ENCODE results near the gene MAP3K7CL. TPM values are rescaled to one million over a fixed set of nuclear protein-coding genes. Genes with fewer than 3 reads are reported as not detected.

The MAP3K7CL gene
- total RNA-seq, 1 donor from 2014 or later: 67.3 TPM

DNA sequence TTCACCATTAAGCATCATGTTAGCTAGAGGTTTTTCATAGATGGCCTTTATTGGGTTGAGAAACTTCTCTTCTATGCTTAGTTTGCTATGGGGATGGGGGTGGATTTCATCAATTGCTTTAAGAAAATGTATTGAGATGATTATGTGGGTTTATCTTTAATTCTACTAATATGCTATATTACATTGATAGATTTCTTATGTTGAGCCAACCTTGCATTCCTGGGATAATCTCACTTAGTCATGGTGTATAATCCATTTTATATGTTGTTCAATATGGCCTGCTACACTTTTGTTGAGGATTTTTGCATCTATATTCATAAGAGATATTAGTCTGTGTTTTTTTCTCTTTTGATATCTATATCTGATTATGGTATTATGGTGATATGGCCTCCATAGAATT is 70.7 kb downstream of the MAP3K7CL start:
- no peaks in the 10 kb centered on the region for H3K27me3 Mint-ChIP-seq (ENCODE audit: low read depth, unreplicated experiment)
- no peak overlapping the region for H3K27ac Mint-ChIP-seq (ENCODE audit: unreplicated experiment)
- no peak overlapping the region for H3K27ac ChIP-seq (ENCODE audit: low read depth, low read length)
- no peak overlapping the region for H3K4me3 ChIP-seq (ENCODE audit: insufficient read depth, low read depth, low read length)
- H3K79me2 ChIP-seq (ENCODE audit: insufficient read depth, low read length): no peaks in the 10 kb centered on the region
- H3K4me2 ChIP-seq (ENCODE audit: low read length): no peak overlapping the region
- H2AFZ ChIP-seq (ENCODE audit: low read depth, low read length): no peak overlapping the region
- peaks cover 4% of the 10 kb centered on the region for H3K36me3 Mint-ChIP-seq (ENCODE audit: low read depth, unreplicated experiment)
- FAIRE-seq (no peak), DNase-seq (ENCODE audit: low read depth) (no peak)
- H3K27me3 ChIP-seq (ENCODE audit: insufficient read depth, low read length): no peaks in the 10 kb centered on the region
- peaks cover 9% of the 10 kb centered on the region for H3K9me3 Mint-ChIP-seq (ENCODE audit: unreplicated experiment)
- H4K20me1 ChIP-seq (ENCODE audit: insufficient read depth, low read length): no peaks in the 10 kb centered on the region
- no peak overlapping the region for H3K9ac ChIP-seq (ENCODE audit: low read length)
- peaks cover 9% of the 10 kb centered on the region for H3K4me1 Mint-ChIP-seq (ENCODE audit: low read depth, unreplicated experiment)
- H3K9me3 ChIP-seq (ENCODE audit: insufficient read depth, low read depth, low read length): no peaks in the 10 kb centered on the region
- TF ChIP-seq CTCF (IDR thresholded peaks at IDR 0.05; ENCODE audit: insufficient read depth, low read depth, low read length): no peak
- TF ChIP-seq EZH2 (IDR thresholded peaks at IDR 0.05; ENCODE audit: insufficient read depth, low read length): no peak
- H3K4me3 Mint-ChIP-seq (ENCODE audit: unreplicated experiment): no peak overlapping the region
- no peaks in the 10 kb centered on the region for H3K36me3 ChIP-seq (ENCODE audit: insufficient read depth, low read length)
- H3K4me1 ChIP-seq (ENCODE audit: insufficient read depth, low read length): peaks cover 11% of the 10 kb centered on the region

DNA sequence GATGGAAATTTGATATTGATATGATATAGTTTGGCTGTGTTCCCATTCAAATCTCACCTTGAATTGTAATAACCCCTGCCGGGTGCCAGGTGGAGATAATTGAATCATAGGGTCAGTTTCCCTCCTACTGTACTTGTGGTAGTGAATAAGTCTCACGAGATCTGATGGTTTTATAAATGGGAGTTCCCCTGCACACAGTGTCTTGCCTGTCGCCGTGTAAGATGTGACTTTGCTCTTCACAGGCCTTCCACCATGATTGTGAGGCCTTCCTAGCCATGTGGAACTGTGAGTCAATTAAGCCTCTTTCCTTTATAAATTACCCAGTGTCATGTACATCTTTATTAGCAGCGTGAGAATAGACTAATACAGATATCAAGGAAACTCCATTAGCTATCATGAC is 74.6 kb downstream of the MAP3K7CL start:
- Histone ChIP-seq H3K27me3 (ENCODE audit: insufficient read depth, low read length) (no peaks in the 10 kb centered on the region), H3K9me3 (ENCODE audit: insufficient read depth, low read depth, low read length) (no peaks in the 10 kb centered on the region), H2AFZ (ENCODE audit: low read depth, low read length) (no peak overlapping the region), H3K27ac (ENCODE audit: low read depth, low read length) (no peak overlapping the region), H3K4me1 (ENCODE audit: insufficient read depth, low read length) (peaks cover 26% of the 10 kb centered on the region), H3K79me2 (ENCODE audit: insufficient read depth, low read length) (no peaks in the 10 kb centered on the region), H4K20me1 (ENCODE audit: insufficient read depth, low read length) (no peaks in the 10 kb centered on the region), H3K4me2 (ENCODE audit: low read length) (no peak overlapping the region), H3K36me3 (ENCODE audit: insufficient read depth, low read length) (no peaks in the 10 kb centered on the region), H3K4me3 (ENCODE audit: insufficient read depth, low read depth, low read length) (no peak overlapping the region), H3K9ac (ENCODE audit: low read length) (no peak overlapping the region)
- DNase-seq (ENCODE audit: low read depth): no peak
- no peak overlapping the region for H3K4me3 Mint-ChIP-seq (ENCODE audit: unreplicated experiment)
- H3K36me3 Mint-ChIP-seq (ENCODE audit: low read depth, unreplicated experiment): peaks cover 2% of the 10 kb centered on the region
- peaks cover 5% of the 10 kb centered on the region for H3K4me1 Mint-ChIP-seq (ENCODE audit: low read depth, unreplicated experiment)
- no peaks in the 10 kb centered on the region for H3K27me3 Mint-ChIP-seq (ENCODE audit: low read depth, unreplicated experiment)
- FAIRE-seq: no peak
- peaks cover 7% of the 10 kb centered on the region for H3K9me3 Mint-ChIP-seq (ENCODE audit: unreplicated experiment)
- H3K27ac Mint-ChIP-seq (ENCODE audit: unreplicated experiment): no peak overlapping the region
- TF ChIP-seq CTCF (IDR thresholded peaks at IDR 0.05; ENCODE audit: insufficient read depth, low read depth, low read length): no peak
- no peak for TF ChIP-seq EZH2 (IDR thresholded peaks at IDR 0.05; ENCODE audit: insufficient read depth, low read length)

DNA sequence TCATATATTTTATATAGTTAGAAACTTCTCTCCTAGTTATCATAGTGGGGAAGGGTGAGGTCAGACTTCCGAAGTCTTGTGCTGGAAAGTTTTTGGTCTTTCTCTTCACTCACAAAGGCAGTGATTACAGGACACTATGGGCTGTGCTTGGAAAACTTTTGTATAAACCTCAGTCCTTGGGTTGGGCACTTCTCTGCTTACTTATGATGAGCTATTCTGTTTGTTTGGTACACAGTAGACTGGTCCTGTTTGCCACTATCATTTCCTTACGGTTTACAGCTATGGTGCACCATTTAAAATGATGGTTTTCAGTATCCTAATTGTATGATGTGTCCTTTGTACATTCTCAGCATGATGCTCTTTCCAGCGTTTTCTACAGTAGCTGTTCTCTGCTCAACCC is 75.5 kb downstream of the MAP3K7CL start:
- Mint-ChIP-seq H3K36me3 (ENCODE audit: low read depth, unreplicated experiment) (peaks cover under 1% of the 10 kb centered on the region), H3K27ac (ENCODE audit: unreplicated experiment) (no peak overlapping the region), H3K4me3 (ENCODE audit: unreplicated experiment) (no peak overlapping the region), H3K4me1 (ENCODE audit: low read depth, unreplicated experiment) (peaks cover 5% of the 10 kb centered on the region), H3K27me3 (ENCODE audit: low read depth, unreplicated experiment) (no peaks in the 10 kb centered on the region), H3K9me3 (ENCODE audit: unreplicated experiment) (peaks cover 5% of the 10 kb centered on the region)
- Histone ChIP-seq H3K27ac (ENCODE audit: low read depth, low read length) (no peak overlapping the region), H4K20me1 (ENCODE audit: insufficient read depth, low read length) (no peaks in the 10 kb centered on the region), H3K4me1 (ENCODE audit: insufficient read depth, low read length) (peaks cover 28% of the 10 kb centered on the region), H3K79me2 (ENCODE audit: insufficient read depth, low read length) (no peaks in the 10 kb centered on the region), H3K27me3 (ENCODE audit: insufficient read depth, low read length) (no peaks in the 10 kb centered on the region), H3K36me3 (ENCODE audit: insufficient read depth, low read length) (no peaks in the 10 kb centered on the region), H3K9me3 (ENCODE audit: insufficient read depth, low read depth, low read length) (no peaks in the 10 kb centered on the region), H3K9ac (ENCODE audit: low read length) (no peak overlapping the region), H2AFZ (ENCODE audit: low read depth, low read length) (no peak overlapping the region), H3K4me3 (ENCODE audit: insufficient read depth, low read depth, low read length) (no peak overlapping the region), H3K4me2 (ENCODE audit: low read length) (no peak overlapping the region)
- DNase-seq (ENCODE audit: low read depth) (no peak), FAIRE-seq (no peak)
- no peak for TF ChIP-seq EZH2 (IDR thresholded peaks at IDR 0.05; ENCODE audit: insufficient read depth, low read length)
- TF ChIP-seq CTCF (IDR thresholded peaks at IDR 0.05; ENCODE audit: insufficient read depth, low read depth, low read length): no peak
